ENCODE data around the gene PKD1L1.

PKD1L1 gene

DNA sequence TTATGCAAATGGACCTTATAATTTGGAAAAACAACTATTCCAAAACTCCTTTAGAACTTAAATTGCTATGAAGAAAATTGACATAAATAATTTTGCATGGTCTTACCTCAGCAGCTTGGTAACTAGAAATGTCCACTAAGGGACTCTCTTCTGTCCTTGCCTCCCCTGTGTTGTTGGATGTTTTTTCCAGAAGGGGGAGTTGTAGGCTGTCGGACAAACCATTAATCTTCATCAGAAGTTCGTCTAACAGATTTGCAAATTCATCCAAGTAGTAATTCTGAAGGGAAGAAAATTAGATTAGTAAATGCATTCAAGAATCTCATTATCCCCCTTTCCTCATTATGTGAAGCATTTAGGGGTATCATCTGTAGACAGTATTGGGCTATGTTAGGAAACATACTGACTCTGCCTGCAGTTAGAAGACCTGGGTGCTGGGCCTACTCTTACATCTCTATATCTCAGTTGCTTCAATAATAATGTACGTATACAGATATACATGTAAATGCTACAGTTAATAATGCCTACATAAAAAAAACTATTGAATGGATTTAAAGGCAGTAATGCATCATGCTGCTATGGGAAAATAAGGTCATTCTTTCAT lies 155.6 kb downstream of the PKD1L1 start:
- DNase-seq (ENCODE audit: low read depth): no peak

DNA sequence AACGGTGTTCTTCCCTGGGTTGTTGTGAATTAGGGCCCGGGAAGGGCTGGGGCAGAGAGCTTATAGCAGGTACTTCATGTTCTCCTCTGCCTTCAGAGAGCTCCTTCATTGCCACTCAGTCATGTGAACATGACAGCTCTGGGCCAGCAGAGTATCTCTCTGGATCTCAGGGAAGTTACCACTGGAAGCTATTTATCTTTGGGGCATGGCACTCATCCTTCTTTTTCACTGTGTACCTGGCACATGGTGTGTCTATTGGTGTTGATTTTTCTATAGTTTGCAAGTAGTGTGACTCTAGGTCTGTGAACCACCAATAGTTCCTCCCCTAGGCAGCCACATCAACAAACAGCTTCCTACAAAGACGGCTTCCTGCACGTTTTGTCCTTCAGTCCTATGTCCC lies 156.6 kb downstream of the PKD1L1 start:
- DNase-seq (ENCODE audit: low read depth): no peak

DNA sequence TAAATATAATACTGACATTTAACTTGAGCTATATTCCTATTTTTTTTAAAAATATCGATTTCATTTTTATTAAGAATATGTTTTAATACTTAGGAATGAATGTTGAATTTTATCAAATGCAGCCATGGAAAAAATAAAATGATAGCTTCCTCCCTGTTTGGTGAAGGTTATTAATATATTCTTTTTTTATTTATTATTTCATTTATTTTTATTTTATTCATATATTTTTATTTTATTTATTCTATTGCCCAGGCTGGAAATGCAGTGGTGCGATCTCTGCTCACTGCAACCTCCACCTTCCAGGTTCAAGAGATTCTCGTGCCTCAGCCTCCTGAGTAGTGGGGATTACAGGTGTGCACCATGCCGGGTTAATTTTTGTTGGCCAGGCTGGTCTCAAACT lies 160.2 kb downstream of the PKD1L1 start:
- no peak for DNase-seq (ENCODE audit: low read depth)

DNA sequence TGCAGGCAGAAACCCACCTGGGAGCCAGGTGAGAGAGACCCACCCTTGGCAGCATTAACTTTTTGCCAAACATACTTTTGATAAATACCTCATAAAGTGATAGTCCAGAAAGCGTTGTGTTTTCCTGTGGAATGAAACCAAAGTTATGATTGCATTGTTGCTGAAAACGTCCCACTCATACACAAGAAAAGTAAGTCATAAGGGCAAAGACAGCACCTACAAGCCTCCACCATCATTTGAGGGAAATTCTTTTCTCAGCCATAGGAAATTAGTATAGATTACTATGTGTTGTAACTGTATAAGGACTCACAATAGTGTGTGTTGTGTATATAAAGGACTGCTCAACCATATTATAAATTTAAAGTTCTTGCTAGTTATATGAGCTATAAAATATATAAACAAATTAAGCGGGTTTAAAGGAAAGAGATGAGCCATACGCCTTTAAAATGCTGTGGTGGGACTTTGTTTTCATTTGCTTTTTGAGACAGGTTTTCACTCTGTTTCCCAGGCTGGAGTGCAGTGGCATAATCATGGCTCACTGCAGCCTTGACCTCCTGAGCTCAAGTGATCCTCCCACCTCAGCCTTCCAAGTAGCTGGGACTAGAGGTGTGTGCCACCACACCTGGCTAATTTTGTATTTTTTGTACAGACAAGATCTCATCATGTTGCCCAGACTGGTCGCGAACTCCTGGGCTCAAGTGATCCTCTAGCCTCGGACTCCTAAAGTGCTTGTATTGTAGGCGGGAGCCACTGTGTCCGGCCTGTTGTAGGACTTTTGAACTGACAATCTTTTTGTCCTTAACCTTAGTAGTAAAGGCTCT lies 160.8 kb downstream of the PKD1L1 start:
- no peak for DNase-seq (ENCODE audit: low read depth)

DNA sequence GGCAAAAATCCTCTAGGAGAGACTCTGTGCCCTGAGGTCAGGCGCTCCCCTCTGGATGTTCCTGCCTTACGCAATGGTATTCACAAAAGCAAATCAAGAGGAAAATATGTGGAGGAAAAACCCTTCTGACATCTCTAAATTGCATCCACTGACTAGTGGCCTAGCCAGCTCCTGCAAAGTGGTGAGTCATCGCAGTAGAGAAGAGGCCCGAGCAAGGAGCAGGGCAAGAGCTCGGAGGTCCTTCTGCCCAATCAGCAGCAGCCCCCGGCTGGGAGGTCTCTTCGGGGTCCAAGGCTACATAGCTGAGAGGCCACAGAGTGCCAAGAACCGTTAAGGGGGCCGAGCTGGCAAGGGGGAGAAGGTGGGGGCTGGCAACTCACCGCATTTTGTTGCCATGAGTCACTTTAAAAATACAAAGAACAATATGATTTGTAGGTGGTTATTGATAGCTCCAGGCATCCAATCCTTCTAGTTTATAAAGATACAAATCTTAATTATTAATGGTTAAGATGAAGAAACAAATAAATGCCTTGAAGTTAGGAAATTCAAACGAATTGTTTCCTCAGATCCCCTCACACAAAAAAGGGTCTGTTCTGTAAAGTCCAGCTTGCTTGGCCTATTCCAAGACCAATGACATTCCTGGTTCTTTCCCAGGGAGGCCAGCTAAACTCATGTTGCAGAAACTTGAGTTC lies 161.6 kb downstream of the PKD1L1 start:
- no peak for DNase-seq (ENCODE audit: low read depth)

DNA sequence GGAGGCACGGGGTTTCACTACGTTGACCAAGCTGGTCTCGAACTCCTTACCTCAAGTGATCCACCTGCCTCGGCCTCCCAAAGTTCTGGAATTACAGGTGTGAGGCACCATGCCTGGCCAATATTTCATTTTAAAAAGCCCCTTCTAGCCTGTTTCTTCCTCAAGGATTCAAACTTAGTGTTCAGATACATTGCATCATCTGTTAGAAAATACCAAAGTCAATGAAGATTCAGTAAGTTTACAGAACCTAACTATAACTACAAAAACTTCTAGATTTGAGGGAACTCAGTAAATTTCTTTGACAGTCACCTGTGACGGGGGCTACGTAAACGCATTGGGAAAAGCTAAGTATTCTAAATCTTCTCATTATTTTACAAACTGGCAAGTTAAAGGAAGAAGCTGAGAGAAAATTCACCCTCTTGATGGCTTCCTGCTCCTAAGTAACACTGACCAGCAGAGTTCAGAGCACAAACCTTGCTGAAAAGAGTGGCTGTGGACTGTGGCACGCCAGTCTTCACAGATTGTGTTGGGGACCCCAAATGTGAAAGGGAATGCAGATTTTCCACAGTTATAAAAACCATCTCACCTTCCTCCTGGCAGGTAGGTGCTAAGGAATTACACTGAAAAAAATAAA lies 162.2 kb downstream of the PKD1L1 start:
- DNase-seq (ENCODE audit: low read depth): no peak

DNA sequence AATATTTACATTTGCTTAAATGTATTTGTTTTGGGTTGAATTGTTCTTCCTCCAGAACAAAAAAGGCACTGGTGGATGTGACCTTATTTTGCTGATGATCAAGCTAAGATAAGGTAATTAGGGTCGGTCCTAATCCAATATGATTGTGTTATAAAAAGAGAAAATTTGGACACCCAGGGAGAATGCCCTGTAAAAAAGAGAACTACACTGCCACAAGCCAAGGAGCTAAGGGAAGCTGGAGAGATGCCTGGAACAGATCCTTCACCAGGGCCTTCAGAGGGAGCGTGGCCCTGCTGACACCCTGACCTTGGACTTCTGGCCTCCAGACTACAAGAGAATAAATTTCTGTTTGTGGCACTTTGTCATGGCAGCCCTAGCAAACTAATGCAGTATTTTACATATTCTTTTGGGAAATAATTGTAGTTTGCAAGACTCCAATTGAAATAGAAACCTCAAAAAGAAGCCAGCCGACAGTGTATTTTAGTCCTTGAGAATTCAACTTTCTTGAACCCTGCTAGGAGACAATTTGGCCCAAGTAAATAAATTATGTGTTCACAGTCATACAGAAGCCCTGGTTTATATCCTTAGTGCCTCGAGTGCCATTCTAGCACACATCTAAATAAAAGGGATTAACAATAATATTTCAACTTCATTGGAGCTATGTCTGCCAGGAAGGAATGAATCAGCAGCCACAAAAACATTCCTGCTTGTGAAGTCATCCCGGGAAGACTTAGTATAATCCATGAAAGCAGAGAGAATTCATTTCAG lies 164.6 kb downstream of the PKD1L1 start:
- DNase-seq (ENCODE audit: low read depth): no peak

DNA sequence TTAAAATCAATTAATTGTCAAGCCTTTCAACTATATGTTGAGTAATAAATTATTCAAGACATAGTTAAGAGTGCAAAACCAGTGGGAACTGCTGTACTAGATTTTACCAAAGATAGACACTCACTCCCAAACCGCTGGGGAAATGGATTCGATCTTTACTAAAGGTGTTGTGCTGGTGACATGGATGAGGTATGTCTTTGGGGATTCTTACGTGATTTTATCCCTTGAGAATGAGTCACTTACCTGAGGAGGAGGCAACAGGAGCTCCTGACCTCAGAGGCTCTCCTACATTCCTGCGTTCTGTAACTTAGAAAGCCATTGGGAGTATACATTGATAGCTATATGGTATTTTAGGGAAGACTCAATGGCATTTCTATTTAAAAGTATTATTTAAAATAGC lies 165.5 kb downstream of the PKD1L1 start:
- no peak for DNase-seq (ENCODE audit: low read depth)

DNA sequence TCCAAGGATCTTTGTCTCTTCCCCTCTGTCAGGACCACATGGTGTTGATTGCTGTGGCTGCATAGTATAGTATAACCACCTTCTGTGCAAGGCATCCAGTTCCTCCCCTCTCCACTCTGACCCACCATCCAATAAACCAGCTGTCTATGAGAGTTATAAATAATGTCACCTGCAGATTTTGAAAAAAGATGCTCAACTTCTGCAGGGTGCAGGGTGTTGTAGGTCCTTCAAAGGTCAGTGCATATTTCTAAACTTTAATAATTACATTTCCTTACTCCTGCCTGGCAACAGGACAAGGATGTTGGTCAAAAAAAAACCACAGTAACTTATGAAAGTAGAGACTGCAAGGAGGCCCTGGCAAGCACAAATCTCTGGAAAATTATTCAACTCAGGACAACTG lies 166.2 kb downstream of the PKD1L1 start:
- no peak for DNase-seq (ENCODE audit: low read depth)

DNA sequence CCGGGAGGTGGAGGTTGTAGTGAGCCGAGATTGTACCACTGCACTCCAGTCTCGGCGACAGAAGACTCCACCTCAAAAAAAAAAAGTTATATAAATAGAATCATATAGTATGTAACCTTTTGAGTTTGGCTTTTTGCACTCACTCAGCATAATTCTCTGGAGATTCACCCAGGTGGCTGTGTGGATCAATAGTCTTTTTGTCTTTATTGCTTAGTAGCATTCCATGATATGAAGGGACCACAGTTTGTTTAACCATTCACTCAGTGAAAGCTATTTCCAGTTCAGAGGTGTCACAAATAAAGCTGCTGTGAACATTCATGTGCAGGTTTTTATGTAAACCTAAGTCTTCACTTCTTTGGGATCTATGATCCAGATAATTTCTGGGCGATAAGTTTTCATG lies 167.7 kb downstream of the PKD1L1 start:
- DNase-seq (ENCODE audit: low read depth): no peak

DNA sequence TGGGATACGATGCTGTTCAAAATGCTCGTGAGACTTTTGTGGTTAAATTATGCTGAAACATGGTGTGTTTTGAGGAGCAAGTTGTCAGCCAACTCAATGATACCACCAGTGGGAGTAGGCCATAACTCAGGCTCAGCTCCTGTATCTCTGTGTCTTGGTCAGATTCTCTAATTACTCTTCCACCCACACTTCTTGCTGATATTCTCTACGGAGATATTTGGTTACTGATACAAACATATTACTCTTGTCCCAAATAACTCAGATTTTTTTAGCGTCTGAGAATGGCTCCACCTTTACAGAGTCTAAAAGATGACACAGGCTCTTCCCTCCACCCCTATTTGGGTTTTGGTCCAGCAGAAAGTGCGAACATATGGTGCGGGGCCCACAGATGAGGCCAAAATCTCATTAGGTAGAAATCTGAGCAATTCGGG lies 168.9 kb downstream of the PKD1L1 start:
- no peak for DNase-seq (ENCODE audit: low read depth)

DNA sequence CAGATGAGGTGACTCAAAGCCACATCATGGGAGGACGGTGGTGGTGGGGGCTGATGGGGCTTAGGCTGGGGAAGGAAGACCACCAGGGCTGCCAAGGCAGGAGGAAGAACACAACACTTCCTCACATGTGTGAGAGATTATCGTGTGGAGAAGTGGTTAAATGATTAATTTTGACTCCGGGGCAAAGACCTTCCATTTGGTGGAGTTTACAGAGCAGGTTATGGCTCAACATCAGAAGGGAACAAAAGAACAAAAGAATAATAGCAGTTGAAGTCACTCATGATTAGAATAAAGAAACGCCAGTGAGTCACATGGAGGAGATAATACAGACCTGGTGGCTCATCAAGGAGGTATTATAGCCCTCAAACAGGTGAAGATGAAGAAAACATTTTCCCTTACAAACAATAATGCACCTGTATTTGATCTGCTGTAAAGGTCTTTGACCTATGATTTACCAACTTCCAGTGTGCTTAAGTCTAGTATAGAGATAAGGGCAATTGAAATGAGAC lies 170.1 kb downstream of the PKD1L1 start:
- DNase-seq (ENCODE audit: low read depth): no peak

DNA sequence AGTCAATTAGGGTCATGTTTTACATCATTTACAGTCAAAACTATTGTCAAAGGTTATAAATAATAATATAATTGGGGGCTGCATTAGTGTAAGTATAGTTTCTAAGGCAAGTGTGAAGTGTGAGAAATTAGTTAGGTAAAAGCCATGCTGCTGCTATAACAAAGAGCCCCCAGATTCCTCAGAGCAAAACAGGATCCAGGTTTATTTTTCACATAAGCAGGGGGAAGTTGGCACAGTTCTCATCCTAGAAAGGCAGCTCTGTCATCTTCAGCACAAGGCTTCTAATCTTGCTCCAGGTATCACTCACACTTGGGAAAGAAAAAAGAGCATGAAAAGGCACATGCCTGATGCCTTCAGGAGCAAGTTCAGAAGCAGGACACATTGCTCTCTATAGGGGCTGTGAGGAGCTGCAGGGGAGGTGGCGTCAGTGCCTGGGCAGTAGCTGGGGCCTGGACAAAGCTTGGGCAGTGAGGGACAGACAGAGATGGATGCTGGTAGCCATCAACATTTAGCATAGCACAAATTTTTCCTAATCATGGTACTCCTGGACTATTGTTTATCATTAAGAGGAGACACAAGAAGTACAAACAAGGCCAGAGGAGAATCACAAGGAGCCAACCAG lies 170.6 kb downstream of the PKD1L1 start:
- no peak for DNase-seq (ENCODE audit: low read depth)

DNA sequence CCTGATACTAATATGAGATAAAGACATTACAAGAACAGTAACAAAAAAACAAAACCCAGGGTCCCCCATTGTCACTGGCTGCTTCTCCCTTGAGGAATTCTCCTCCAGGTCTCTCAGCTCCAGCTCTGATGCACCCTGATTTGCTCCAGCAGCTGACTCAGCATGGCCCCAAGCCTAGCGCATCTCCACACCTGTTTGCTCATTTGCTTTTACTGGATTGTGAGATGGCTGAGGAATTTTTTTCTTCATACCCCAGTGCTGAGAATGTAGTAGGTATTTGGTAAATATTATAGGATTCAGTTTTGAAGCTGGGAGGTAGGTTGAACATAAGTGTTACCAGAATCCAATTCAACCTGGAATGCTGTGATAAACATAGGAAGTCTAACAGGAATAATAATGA lies 171.9 kb downstream of the PKD1L1 start:
- no peak for DNase-seq (ENCODE audit: low read depth)

DNA sequence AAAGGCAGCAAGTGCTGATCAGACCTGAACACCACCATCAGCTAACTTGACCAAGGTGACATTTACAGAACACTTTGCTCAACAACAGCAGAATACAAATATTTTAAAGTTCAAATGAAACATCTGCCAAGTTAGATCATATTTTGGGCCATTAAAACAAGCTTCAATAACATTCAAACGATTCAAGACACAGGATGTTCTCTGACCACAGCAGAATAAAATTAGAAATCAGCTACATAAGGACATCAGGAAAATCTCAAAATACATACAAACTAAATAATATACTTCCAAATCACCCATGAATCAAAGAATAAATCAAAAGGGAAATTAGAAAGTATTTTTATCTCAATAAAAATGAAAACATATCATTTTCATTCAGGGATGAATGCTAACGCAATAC lies 173.0 kb downstream of the PKD1L1 start:
- DNase-seq (ENCODE audit: low read depth): no peak

DNA sequence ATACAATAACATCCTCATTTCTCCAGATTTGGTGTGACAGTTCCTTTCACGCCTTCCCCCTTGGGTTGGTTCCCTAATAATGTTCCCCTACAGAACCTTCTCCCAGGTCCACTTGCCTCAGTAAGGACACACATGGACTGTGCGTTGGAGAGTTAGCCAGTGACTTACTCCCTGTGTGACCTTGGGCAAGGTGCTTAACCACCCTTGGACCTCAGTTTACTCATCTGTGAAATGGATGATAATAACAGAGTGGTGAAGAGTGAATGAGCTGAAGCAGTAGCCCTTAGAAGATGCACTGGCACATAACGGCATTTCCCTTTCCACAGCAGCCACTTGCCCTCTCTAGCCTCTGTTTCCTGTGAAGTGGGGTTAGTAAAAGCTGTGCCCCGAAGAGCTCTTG lies 175.8 kb downstream of the PKD1L1 start:
- no peak for DNase-seq (ENCODE audit: low read depth)

DNA sequence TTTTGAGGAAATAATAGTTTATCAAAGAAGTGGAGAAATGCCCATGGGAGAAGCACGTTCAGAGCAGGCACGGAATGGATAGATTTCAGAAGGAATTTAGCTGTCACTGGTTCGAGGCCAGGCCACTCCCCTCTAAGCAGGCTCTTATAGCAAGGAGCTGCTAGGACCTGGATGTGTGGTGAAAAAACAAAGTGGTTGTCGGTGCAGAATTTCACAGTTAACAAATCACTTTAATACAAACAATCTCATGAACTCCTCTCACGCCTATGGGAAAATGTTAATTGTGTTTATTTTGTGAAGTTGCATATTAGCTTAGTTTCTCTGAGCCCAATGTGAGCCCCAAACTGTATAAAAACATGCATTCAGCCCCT lies 176.3 kb downstream of the PKD1L1 start:
- no peak for DNase-seq (ENCODE audit: low read depth)

DNA sequence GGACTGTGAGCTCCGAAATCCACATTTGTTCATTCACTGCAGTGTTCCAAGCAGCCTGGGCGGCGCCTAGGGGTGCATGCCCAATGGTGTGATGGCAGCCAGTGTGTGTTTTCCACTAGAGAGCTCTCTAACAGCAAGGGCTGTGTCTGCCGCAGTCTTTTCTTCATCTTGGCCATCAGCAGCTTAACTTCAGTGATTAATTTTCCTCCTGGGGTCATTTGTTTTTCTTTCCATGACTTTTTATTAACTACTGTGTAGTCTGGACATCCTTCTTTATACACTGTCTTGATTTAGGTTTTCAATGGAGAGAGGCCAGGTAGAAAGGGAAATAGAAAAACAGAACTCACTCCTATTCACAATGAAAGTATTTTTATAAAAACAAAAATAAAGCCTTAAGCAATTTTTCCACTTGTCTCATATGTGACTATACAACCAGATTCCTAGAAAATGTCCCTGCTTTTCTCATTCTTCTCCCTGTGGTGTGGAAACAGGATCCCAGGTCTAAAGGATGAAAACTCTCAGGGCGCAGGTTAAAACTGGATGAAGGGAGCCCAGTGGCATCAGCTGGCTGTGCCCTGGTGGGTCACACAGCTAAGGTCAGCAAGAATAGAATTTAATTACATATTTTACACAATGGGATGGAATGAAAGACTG lies 176.8 kb downstream of the PKD1L1 start:
- no peak for DNase-seq (ENCODE audit: low read depth)

DNA sequence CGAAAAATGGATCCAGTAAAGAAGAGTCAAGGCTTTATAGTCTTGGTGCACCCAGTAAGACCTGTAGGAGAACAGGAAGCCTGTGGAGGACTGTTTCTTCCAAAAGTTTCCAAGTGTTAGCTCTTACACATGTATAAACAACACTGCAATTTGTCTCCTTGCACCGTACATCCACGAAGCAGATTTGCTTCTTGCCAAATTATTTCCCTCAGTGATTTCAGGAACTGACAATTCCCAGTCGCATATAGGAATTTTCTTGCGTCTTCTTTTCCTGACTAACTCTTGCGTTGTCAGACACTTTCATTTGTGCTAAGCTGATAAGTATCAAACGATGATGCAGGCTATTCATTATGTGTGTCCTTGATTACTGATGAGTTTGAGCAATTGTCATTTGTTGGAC lies 182.1 kb downstream of the PKD1L1 start:
- DNase-seq (ENCODE audit: low read depth): no peak

DNA sequence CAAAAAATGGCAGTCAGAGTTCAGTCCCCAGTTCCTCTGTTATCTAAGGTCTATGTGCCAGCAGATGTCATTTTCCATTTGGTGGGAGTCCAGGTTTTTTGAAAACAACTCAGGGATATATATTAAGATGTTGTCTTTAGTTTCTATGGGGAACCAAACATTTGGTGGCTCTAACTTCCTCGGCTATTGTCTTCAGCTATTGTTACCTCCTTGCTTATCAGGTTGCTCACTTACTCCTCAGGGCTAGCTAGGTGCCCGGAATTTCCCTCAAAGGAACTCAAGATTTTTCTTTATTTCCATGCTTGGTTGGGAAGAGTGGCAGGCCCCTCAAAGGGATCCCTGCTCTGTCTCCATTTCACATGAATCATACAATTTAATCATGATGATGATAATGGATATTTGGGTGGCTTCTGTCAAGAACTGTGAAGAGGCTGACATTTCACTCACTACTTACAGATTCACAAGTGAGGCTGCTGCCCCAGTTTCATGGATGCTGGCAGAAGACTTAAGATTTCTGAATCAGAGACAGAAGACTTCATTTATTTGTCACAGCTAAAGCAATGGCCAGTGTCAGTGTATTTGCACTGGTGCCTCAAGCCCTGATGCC lies 182.8 kb downstream of the PKD1L1 start:
- no peak for DNase-seq (ENCODE audit: low read depth)

DNA sequence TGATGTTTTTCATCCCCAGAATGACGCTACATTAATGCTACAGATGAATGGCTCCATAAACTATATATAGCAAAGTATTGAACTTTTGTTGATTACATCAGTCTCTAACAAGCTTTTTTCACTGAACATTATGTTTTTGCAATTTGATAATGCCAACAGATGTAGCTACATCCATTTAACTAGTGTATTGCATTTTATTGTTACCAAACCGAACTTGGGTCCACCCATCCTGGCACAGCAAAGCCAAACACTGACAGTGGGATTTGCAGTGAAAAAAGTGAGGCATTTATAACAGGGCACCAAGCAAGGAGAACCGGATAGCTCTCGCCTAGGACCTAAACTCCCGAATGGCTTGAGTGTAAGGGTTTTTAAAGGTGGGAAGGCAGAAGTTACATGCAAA lies 183.5 kb downstream of the PKD1L1 start:
- no peak for DNase-seq (ENCODE audit: low read depth)

All from stimulated activated CD8-positive, alpha-beta memory T cell treated with anti-CD3 and anti-CD28 coated beads, Interleukin-7, amount 100 ng/mL, for 24 hours (primary cell).